ENCODE results near the gene SLC35F4. TPM values are rescaled to one million over a fixed set of nuclear protein-coding genes. Genes with fewer than 3 reads are reported as not detected.

Gene SLC35F4
- total and polyA plus RNA-seq, 2 of the 4 experiments (the other 2 are of a cell fraction): not detected

DNA sequence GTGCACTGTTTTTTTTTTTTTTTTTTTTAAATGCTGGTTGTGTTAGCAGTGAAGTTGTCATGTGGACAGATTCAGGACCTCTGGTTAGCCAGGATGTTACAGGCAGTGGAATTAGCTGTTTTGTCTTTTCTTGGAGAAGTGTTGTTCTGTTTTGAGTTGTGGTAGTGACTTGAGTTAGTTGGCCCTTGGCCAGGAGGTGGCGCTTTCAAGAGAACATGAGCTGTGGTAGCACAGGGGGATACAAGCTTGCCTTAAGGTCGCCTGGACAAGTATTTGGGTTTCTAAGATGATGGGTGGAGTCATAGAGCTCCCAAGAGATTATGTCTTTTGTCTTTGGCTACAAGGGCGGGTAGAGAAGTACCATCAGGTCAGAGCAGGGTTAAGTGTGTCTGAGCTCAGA is 338.9 kb downstream of the SLC35F4 start:
- Histone ChIP-seq H3K4me1 (ENCODE audit: control insufficient read depth, insufficient read depth, low read length) (no peaks in the 10 kb centered on the region), H3K14ac (replicated peaks; ENCODE audit: low read depth, low read length) (no peak overlapping the region), H2AK5ac (ENCODE audit: low read depth, low read length) (no peak overlapping the region), H3K27me3 (ENCODE audit: control insufficient read depth, insufficient read depth, low read length) (no peaks in the 10 kb centered on the region), H2BK120ac (ENCODE audit: low read depth, low read length) (no peak overlapping the region), H3K9me1 (ENCODE audit: insufficient read depth, low read length) (no peaks in the 10 kb centered on the region), H3K4ac (ENCODE audit: low read depth, low read length) (no peak overlapping the region), H2BK5ac (ENCODE audit: low read depth, low read length, poor library complexity, severe bottlenecking) (no peak overlapping the region), H3K56ac (ENCODE audit: extremely low read depth, insufficient read depth, low read length) (no peak overlapping the region), H2BK20ac (ENCODE audit: low read depth, low read length) (no peak overlapping the region), H3K4me2 (ENCODE audit: low read depth, low read length) (no peak overlapping the region), H2BK15ac (ENCODE audit: low read depth, low read length) (no peak overlapping the region), H2AFZ (replicated peaks; ENCODE audit: low read length, poor library complexity) (no peak overlapping the region), H3K18ac (ENCODE audit: low read depth, low read length) (no peak overlapping the region), H4K5ac (ENCODE audit: low read depth, low read length) (no peak overlapping the region), H3K9me3 (ENCODE audit: control insufficient read depth, insufficient read depth, low read length) (no peaks in the 10 kb centered on the region), H3K36me3 (ENCODE audit: control insufficient read depth, insufficient read depth, low read length) (no peaks in the 10 kb centered on the region), H4K20me1 (ENCODE audit: insufficient read depth, low read length) (no peaks in the 10 kb centered on the region), H3K9ac (ENCODE audit: low read depth, low read length) (no peak overlapping the region), H3K79me1 (ENCODE audit: low read depth in 1 of 2, low read length in 2 of 2) (no peaks in the 10 kb centered on the region), H3K23ac (ENCODE audit: low read depth, low read length) (no peak overlapping the region), H2AK9ac (replicated peaks; ENCODE audit: low read depth, low read length, poor library complexity) (no peak overlapping the region), H3K27ac (ENCODE audit: insufficient read depth, low read length) (no peak overlapping the region), H4K91ac (ENCODE audit: insufficient read depth, low read depth, low read length) (no peak overlapping the region), H3K4me3 (ENCODE audit: insufficient read depth, low read depth, low read length) (no peak overlapping the region), H4K8ac (ENCODE audit: low read depth in 2 of 2, low read length in 2 of 2) (no peak overlapping the region)
- CTCF ChIA-PET: no interaction called here
- dilution Hi-C loops (cut with HindIII; ENCODE audit: low sequenced_read_pairs, unreplicated experiment) (no loop called here), in situ Hi-C loops (cut with MboI; ENCODE audit: low sequenced_read_pairs) (no loop called here), intact Hi-C loops (cut with micrococcal nuclease) (no loop called here)
- POLR2A ChIA-PET (ENCODE audit: unreplicated experiment): no interaction called here
- DNase-seq (no peak), ATAC-seq (ENCODE audit: low read depth) (no peak)
- 14% methylated on average over 1 of the region's 3 CpGs; no CpG with 5 or more reads in 1 of the 2 experiments for WGBS, 2 experiments (ENCODE audit: extremely low coverage in 2 of 2, insufficient read length in 1 of 2)
- TF ChIP-seq BHLHE40 (IDR thresholded peaks at IDR 0.05; ENCODE audit: low read depth, low read length) (no peak), ELK1 (IDR thresholded peaks at IDR 0.05; ENCODE audit: borderline replicate concordance, low read depth, low read length) (no peak), RCOR1 (IDR thresholded peaks at IDR 0.05; ENCODE audit: insufficient replicate concordance, low read length) (no peak), RAD21 (IDR thresholded peaks at IDR 0.05; ENCODE audit: low read length) (no peak), MXI1 (IDR thresholded peaks at IDR 0.05; ENCODE audit: borderline replicate concordance, low read depth, low read length) (no peak), CHD1 (IDR thresholded peaks at IDR 0.05; ENCODE audit: low read depth, low read length) (no peak), MAZ (IDR thresholded peaks at IDR 0.05; ENCODE audit: borderline replicate concordance, low read depth, low read length) (no peak), CEBPB (IDR thresholded peaks at IDR 0.05; ENCODE audit: low read depth, low read length) (no peak), RFX5 (IDR thresholded peaks at IDR 0.05; ENCODE audit: low read depth, low read length) (no peak), CTCF (conservative IDR thresholded peaks at IDR 0.05; ENCODE audit: low read depth, low read length) (no peak), MAFK (IDR thresholded peaks at IDR 0.05; ENCODE audit: low read depth, low read length) (no peak), SMC3 (IDR thresholded peaks at IDR 0.05; ENCODE audit: low read depth, low read length) (no peak), USF2 (IDR thresholded peaks at IDR 0.05; ENCODE audit: low read depth, low read length) (no peak), POLR2A (IDR thresholded peaks at IDR 0.05; ENCODE audit: low read depth, low read length) (no peak), NFE2L2 (IDR thresholded peaks at IDR 0.05; ENCODE audit: low read depth, low read length) (no peak), FOS (IDR thresholded peaks at IDR 0.05; ENCODE audit: low read depth, low read length) (no peak)
- no TSS peak for BruUV-seq (replicated peaks)
